Measurements from ENCODE around the gene SNX25. TPM values are rescaled to one million over a fixed set of nuclear protein-coding genes. Genes with fewer than 3 reads are reported as not detected.
"Not testable (repeated sequence)": the region's sequence is repeated elsewhere in the genome, so short reads cannot be mapped to it uniquely, and the experiment has no call there.

Gene SNX25
- total RNA-seq, 1 donor from 2014 or later, result 20.4 TPM

DNA sequence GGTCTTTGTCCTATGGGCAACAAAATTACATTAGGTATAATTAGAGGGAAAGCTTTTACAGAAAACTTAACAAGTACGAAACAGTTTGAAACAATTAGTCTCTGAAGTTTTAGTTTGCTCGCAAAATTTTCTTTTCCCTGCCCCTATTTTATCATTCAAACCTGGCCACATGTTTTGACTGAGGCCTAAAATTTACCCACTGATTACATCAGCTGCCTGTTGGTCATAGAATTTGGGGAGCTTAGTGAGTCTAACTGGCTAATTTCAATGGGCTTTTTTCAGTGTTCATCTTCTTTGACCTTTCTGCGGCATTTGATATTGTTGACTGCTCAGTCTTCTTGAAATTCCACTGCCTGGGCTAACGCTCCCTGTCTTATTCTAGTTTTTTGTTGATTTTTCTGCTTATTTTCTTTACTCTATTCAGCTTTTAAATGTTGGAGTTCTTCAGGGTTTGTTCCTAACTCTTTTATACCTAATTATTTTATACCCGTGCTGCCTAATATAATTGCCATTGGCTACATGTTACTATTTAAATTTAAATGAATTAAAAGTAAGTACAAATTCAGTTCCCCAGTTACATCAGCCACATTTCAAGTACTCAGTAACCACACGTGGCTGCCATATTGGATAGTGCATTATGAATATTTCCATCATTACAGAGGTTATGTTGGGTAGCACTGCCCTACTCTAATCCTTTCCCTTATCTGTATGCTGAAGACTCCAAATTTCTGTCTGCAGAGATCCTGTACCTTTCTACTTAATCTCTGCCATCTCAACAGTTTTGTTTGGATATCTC, 87.5 kb downstream of the SNX25 start:
- intact Hi-C loops (cut with micrococcal nuclease), result no loop called here

GRCh38 chr4:185298728-185299430, 89.5 kb downstream of the SNX25 start:
- intact Hi-C loops (cut with micrococcal nuclease), result no loop called here

GRCh38 chr4:185304541-185304940, 95.1 kb downstream of the SNX25 start:
- intact Hi-C loops (cut with micrococcal nuclease), result loop anchor here (2.0 kb wide), 2 partner anchors 170 to 264 kb away; no protein-coding TSS in a partner anchor

DNA sequence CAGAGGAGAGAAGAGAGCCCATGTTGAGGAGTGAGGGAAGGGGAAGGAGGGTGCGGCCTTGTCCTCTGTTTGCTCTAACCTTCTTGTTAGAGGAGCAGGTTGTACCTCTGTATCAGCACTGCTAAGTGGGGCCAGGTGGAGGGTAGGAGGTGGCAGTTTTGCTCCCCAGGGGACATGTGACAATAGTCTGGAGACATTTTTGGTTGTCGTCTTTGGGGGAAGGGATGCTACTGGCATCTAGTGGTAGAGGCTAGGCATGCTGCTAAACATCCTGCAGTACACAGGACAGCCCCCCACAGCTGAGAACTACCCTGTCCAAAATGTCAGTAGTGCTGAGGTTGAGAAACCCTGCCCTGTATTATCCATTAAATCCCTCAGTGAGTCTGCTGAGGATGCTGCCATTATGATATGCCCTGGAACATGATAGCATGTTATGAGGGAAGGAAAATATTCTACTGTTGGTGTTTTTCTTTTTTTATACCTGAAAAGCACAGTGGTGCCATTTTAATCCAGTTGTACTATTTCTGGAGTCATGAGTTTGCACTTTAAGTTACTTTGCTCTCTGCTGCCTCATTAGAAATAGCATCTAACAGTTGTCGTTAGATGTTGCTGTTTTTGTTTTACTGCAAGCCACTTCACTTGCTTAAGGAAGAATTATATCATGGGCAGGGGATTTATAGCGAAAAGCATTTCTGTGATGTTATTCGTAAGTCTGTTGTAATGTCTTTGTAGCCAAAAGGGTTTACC, 95.7 kb downstream of the SNX25 start:
- intact Hi-C loops (cut with micrococcal nuclease), result loop anchor here (2.0 to 5.0 kb wide), 3 partner anchors 103 to 264 kb away; partner anchors contain the start of gene CFAP97

GRCh38 chr4:185305979-185306442, 96.6 kb downstream of the SNX25 start:
- intact Hi-C loops (cut with micrococcal nuclease), result loop anchor here (2.0 to 5.0 kb wide), 3 partner anchors 104 to 265 kb away; partner anchors contain the start of gene CFAP97

DNA sequence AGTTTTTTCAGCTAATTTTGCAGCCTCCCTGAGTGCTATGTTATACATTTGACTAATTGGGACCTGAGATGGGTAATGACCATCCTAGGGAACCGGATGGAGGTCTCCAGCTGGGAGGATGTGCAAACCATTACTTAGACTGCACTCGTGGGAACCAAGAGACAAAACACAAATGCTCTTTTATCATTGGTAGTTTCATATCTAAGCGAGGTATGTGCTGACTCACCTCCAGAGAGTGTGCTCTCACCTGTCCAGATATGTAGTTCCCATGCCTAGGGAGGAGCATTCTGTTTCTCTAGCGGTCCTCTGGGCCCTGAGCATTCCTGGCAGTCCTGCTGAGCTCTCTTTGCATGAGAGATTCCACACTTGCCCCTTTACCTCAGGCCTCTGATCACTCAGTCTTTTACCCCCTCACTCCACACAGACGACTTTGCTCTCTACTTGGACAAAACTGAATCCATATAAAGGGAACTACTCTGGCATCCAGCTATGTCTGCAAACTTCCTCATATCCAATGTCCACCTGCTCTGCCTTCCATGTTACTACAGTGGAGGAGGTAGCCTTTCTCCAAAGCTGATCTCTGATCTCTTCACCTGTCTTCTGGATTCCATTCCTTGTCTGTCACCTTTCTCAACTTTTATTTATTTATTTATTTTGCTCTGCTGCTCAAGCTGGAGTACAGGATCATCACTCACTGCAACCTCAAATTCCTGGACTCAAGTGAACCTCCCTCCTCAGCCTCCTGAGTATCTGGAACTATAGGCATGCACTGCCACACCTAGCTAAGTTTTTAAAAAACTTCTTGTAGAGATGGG, 97.9 kb downstream of the SNX25 start:
- intact Hi-C loops (cut with micrococcal nuclease), result loop anchor here (5.0 kb wide), 1 partner anchor 105 kb away; the partner anchor contains the start of gene CFAP97

DNA sequence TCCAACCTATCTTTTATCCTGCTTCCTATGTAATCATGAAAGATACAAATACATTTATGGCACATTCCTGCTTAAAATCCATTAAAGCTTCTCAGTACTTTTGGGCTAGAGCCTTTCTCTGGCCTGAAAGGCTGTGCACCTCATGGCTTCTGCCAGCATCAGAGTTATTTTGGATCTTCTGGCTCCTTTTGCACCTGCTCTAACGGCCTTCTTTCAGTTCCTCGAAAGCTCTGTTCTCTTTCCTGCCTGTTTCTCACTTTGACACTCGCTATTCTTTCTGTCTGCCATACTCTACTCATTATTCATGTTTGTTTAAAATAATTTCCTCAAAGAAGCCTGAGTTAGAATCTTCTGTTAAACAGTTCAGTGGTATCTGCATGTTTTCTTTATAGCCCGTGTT, 100.4 kb downstream of the SNX25 start:
- intact Hi-C loops (cut with micrococcal nuclease), result loop anchor here (5.0 kb wide), 1 partner anchor 107 kb away; the partner anchor contains the start of gene CFAP97

GRCh38 chr4:185311113-185311888, 101.9 kb downstream of the SNX25 start:
- intact Hi-C loops (cut with micrococcal nuclease), result no loop called here

DNA sequence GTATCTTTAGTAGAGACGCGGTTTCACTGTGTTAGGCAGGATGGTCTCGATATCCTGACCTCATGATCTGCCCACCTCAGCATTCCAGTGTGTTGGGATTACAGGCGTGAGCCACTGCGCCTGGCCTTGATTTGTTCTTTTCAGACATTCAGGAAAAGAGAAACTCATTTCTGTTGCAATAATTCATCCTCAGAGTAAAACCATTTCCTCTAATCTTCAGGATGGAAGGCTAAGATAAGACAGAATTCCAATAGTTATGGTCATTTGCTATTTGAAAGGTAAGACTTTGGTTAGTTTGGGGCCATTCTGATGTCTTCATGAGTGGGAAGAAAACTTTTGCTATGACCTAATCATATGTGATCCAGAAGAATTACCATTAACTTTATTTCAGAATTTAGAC, 103.3 kb downstream of the SNX25 start:
- intact Hi-C loops (cut with micrococcal nuclease), result no loop called here

DNA sequence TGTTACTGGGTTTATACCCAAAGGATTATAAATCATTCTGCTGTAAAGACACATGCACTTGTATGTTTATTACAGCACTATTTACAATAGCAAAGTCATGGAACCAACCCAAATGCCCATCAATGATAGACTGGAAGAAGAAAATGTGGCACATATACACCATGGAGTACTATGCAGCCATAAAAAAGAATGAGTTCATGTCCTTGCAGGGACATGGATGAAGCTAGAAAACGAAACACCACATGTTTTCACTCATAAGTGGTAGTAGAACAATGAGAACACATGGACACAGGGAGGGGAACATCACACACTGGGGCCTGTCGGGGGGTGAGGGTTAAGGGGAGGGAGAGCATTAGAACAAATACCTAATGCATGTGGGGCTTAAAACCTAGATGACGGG, 108.1 kb downstream of the SNX25 start:
- intact Hi-C loops (cut with micrococcal nuclease), result loop anchor here (5.0 kb wide), 1 partner anchor 60 kb away; no protein-coding TSS in a partner anchor

DNA sequence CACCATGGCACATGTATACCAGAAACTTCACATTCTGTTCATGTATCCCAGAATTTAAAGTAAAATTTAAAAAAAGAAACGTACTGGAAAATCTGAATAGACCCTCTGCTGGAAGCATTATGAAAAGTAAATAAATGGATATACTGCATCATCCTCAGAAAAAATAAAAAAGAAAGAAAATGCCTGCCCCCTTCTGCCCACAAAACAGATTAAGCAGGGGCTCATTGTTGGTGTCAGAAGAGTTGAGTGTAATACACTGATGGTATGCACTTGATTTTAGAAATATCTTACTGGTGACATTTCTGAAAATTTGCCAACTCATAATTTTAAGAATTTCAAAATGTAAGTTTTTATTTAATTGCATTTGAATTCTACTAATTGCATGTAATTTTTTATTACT, 108.5 kb downstream of the SNX25 start:
- intact Hi-C loops (cut with micrococcal nuclease), result loop anchor here (2.0 to 5.0 kb wide), 2 partner anchors 61 to 77 kb away; partner anchors contain the start of gene LRP2BP

DNA sequence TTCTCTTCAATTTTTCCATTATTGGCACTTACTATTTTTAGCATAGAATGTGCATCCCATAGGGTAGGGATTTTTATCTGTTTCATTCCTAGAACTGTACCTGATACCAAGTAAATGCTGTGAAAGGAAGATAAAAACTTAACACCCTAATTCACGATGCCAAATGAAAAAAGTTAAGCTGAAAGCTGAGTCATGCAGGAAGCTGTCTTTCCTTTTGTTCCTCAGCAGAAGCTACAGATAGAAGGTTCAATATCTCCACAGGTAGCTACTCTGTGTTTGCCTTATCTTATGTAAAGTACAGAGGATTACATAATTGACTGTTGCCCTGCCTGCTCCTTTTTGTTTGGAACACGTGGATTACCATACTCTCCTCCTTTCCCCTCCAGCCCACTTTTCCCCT, 109.3 kb downstream of the SNX25 start:
- intact Hi-C loops (cut with micrococcal nuclease), result loop anchor here (2.0 to 5.0 kb wide), 2 partner anchors 61 to 76 kb away; partner anchors contain the start of gene LRP2BP

DNA sequence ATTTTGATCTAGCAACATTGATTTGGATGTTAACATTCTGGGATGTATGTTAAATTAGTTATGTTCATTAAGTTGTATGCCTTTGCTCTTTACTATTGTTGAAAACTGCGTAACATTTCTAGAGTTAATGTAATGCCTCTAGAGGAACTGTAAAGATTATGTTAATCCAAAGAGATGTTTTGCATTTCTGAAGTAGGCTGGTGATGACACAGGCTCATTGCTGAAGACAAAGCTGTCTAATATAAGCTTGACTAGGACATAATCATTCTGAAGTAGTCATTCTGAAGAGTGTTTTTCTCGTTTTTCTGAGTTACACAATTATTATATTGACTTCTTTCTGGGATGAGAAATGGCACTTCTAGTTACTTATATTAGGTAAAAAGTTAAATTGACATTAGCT, 113.4 kb downstream of the SNX25 start:
- intact Hi-C loops (cut with micrococcal nuclease), result no loop called here

- intact Hi-C loops (cut with micrococcal nuclease), result no loop called here
These were observed 114.2 kb downstream of the SNX25 start for GRCh38 chr4:185323606-185324005.

GRCh38 chr4:185324361-185324760, 115.0 kb downstream of the SNX25 start:
- intact Hi-C loops (cut with micrococcal nuclease), result not testable (repeated sequence)

GRCh38 chr4:185325721-185326120, 116.3 kb downstream of the SNX25 start:
- intact Hi-C loops (cut with micrococcal nuclease), result not testable (repeated sequence)

DNA sequence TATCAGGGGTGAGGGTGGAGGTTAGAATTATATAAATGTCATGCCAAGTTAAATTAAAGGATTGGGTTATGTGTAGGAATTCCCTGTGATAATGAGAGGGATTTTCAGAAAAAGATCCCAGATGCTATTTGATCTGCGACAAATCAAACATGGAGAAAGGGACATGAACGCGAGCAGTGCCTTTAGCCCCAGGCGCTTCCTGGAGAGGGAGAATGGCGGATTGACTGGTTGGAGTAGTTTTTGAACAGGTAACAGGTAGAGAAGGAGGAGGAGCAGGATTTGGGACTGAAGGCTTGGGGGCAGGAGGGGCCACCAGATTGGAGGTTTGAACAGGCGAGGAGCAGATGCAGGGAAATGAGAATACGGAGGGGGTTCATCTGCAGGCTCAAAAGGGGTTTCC, 119.2 kb downstream of the SNX25 start:
- intact Hi-C loops (cut with micrococcal nuclease), result no loop called here

- intact Hi-C loops (cut with micrococcal nuclease), result not testable (repeated sequence)
These were observed 120.6 kb downstream of the SNX25 start for GRCh38 chr4:185329879-185330510.

Measured in T-helper 1 cell treated with Interleukin-12 subunit alpha and Interleukin-12 subunit beta and Interleukin-4 antibody, amounts not matched to agents 30 ng/mL and 1 ng/mL, for 36 hours (primary cell).